Glutamatergic neuron (in vitro differentiated cells): ENCODE data around the gene RASA3. TPM values are rescaled to one million over a fixed set of nuclear protein-coding genes. Genes with fewer than 3 reads are reported as not detected.

Experiments used
- DNase-seq: peaks from one replicate; pipeline ENCODE4 v3.0.0; 2022
- H3K27ac Mint-ChIP-seq: one replicate; pipeline ENCODE4 v1.8.0; 2020; ENCODE audit warnings: mild to moderate bottlenecking, mixed read lengths, inconsistent platforms; ENCODE audit not compliant: unreplicated experiment
- H3K27me3 Mint-ChIP-seq: one replicate; pipeline ENCODE4 v1.8.0; 2020; ENCODE audit warnings: mild to moderate bottlenecking, moderate library complexity, mixed read lengths, inconsistent platforms; ENCODE audit not compliant: unreplicated experiment
- H3K36me3 Mint-ChIP-seq: one replicate; pipeline ENCODE4 v1.8.0; 2020; ENCODE audit warnings: mild to moderate bottlenecking, mixed read lengths, inconsistent platforms; ENCODE audit not compliant: unreplicated experiment
- H3K4me1 Mint-ChIP-seq: one replicate; pipeline ENCODE4 v1.8.0; 2020; ENCODE audit warnings: mild to moderate bottlenecking, low read depth, mixed read lengths, inconsistent platforms; ENCODE audit not compliant: unreplicated experiment
- H3K4me3 Mint-ChIP-seq: one replicate; pipeline ENCODE4 v1.8.0; 2020; ENCODE audit warnings: mild to moderate bottlenecking, mixed read lengths, inconsistent platforms; ENCODE audit not compliant: unreplicated experiment
- H3K9me3 Mint-ChIP-seq: one replicate; pipeline ENCODE4 v1.8.0; 2020; ENCODE audit warnings: mild to moderate bottlenecking, moderate library complexity, mixed read lengths, inconsistent platforms; ENCODE audit not compliant: unreplicated experiment
- CTCF ChIP-seq: fragments of 200-600 bp; sonication (generic); IDR thresholded peaks from one replicate; pipeline ENCODE4 v1.5.0; 2021; ENCODE audit not compliant: partially characterized antibody, unreplicated experiment
- total RNA-seq: library from RNA; stranded (reverse); fragmentation: NEBNext Ultra II Directional; extraction: Animal tissue kit (Norgen Biotek cat#: 25700); gene quantifications from one replicate; pipeline ENCODE4 v1.2.1, GENCODE V29; 2021; ENCODE audit not compliant: unreplicated experiment

Gene RASA3
- total RNA-seq, 1 donor from 2014 or later = 15.2 TPM

GRCh38 chr13:114015111-114015968 lies 117.1 kb downstream of the RASA3 start:
- TF ChIP-seq CTCF = no peak
- peaks cover 6% of the 10 kb centered on the region for H3K36me3 Mint-ChIP-seq

GRCh38 chr13:114013952-114014629 lies 118.3 kb downstream of the RASA3 start:
- peaks cover 8% of the 10 kb centered on the region for H3K9me3 Mint-ChIP-seq
- no peak overlapping the region for H3K4me3 Mint-ChIP-seq
- no peak for TF ChIP-seq CTCF
- peaks cover 3% of the 10 kb centered on the region for H3K4me1 Mint-ChIP-seq
- H3K36me3 Mint-ChIP-seq = peaks cover 9% of the 10 kb centered on the region
- H3K27me3 Mint-ChIP-seq = peaks cover 4% of the 10 kb centered on the region
- DNase-seq = peak; percentile 5
- H3K27ac Mint-ChIP-seq = no peak overlapping the region

More at GRCh38 chr13:114015111-114015968, 117.1 kb downstream of the RASA3 start:
- H3K9me3 Mint-ChIP-seq = peaks cover 5% of the 10 kb centered on the region
- peak; percentile 34 for DNase-seq
- H3K27ac Mint-ChIP-seq = no peak overlapping the region
- peaks cover 2% of the 10 kb centered on the region for H3K27me3 Mint-ChIP-seq
- no peak overlapping the region for H3K4me3 Mint-ChIP-seq
- peaks cover 3% of the 10 kb centered on the region for H3K4me1 Mint-ChIP-seq

- H3K27ac Mint-ChIP-seq = no peak overlapping the region
- DNase-seq = no peak
- peaks cover 10% of the 10 kb centered on the region for H3K36me3 Mint-ChIP-seq
- peaks cover 4% of the 10 kb centered on the region for H3K27me3 Mint-ChIP-seq
- peaks cover 6% of the 10 kb centered on the region for H3K9me3 Mint-ChIP-seq
- peaks cover 3% of the 10 kb centered on the region for H3K4me1 Mint-ChIP-seq
- H3K4me3 Mint-ChIP-seq = no peak overlapping the region
- no peak for TF ChIP-seq CTCF
These were observed 119.1 kb downstream of the RASA3 start for GRCh38 chr13:114013336-114013735.

- TF ChIP-seq CTCF = no peak
These were observed 119.5 kb downstream of the RASA3 start for GRCh38 chr13:114012921-114013320.

GRCh38 chr13:114012141-114012540 lies 120.3 kb downstream of the RASA3 start:
- H3K27ac Mint-ChIP-seq = no peak overlapping the region
- peak; percentile 4 for DNase-seq
- H3K36me3 Mint-ChIP-seq = peaks cover 10% of the 10 kb centered on the region

More at GRCh38 chr13:114012921-114013320, 119.5 kb downstream of the RASA3 start:
- H3K27me3 Mint-ChIP-seq = peaks cover 4% of the 10 kb centered on the region
- peaks cover 6% of the 10 kb centered on the region for H3K9me3 Mint-ChIP-seq
- H3K4me3 Mint-ChIP-seq = no peak overlapping the region
- peak; percentile 9 for DNase-seq
- H3K4me1 Mint-ChIP-seq = peaks cover 3% of the 10 kb centered on the region
- H3K27ac Mint-ChIP-seq = no peak overlapping the region
- H3K36me3 Mint-ChIP-seq = peaks cover 10% of the 10 kb centered on the region

More at GRCh38 chr13:114012141-114012540, 120.3 kb downstream of the RASA3 start:
- Mint-ChIP-seq H3K27me3 (peaks cover 4% of the 10 kb centered on the region), H3K4me1 (peaks cover 3% of the 10 kb centered on the region), H3K4me3 (no peak overlapping the region), H3K9me3 (peaks cover 6% of the 10 kb centered on the region)
- no peak for TF ChIP-seq CTCF
